A549 (cell line): Measurements from ENCODE around the gene PHACTR2.

Experiments
- BHLHE40 ChIP-seq: IDR thresholded peaks from 2 replicates; pipeline ENCODE4 v1.6.1; 2012; ENCODE audit warnings: low read depth, low read length, inconsistent platforms
- EP300 ChIP-seq, 2 experiments: fragments of >200 bp; sonication (Bioruptor Twin); formaldehyde crosslinking; IDR thresholded peaks; 2 replicates in 1 of 2; 3 replicates in 1 of 2; pipeline ENCODE4 v1.6.1; 2016 to 2017
- ESRRA ChIP-seq: fragments of 150-350 bp; IDR thresholded peaks from 2 replicates; pipeline ENCODE4 v1.6.1; 2014; ENCODE audit warnings: mild to moderate bottlenecking, low read length, borderline replicate concordance
- FOSL2 ChIP-seq, 2 experiments: fragments of 450-650 bp in 1 of 2; fragments of >200 bp in 1 of 2; sonication (Bioruptor Twin) in 1 of 2; formaldehyde crosslinking; IDR thresholded peaks; 2 replicates each; pipeline versions ENCODE4 v1.5.0 to v1.6.1; 2016 to 2020; ENCODE audit warnings: mild to moderate bottlenecking in 1 of 2, moderate library complexity in 1 of 2
- HDAC2 ChIP-seq: fragments of 200-600 bp; sonication (generic); IDR thresholded peaks from 2 replicates; pipeline ENCODE4 v1.6.1; 2016
- JUN ChIP-seq, 2 experiments: fragments of >200 bp; sonication (Bioruptor Twin); formaldehyde crosslinking; IDR thresholded peaks; 2 replicates in 1 of 2; 3 replicates in 1 of 2; pipeline ENCODE4 v1.6.1; 2016 to 2017
- JUNB ChIP-seq: fragments of >200 bp; sonication (Bioruptor Twin); formaldehyde crosslinking; IDR thresholded peaks from 2 replicates; pipeline ENCODE4 v1.6.1; 2016
- KDM5A ChIP-seq: fragments of 200-600 bp; sonication (generic); IDR thresholded peaks from 2 replicates; pipeline ENCODE4 v1.6.1; 2016; ENCODE audit warnings: antibody characterized with exemption, mild to moderate bottlenecking
- POLR2A ChIP-seq: IDR thresholded peaks from 2 replicates; pipeline ENCODE4 v1.6.1; 2012; ENCODE audit warnings: mild to moderate bottlenecking, low read length
- POLR2AphosphoS2 ChIP-seq: conservative IDR thresholded peaks from 2 replicates; pipeline ENCODE4 v1.6.1; 2012; ENCODE audit warnings: low read length, improper control_type of control experiment, inconsistent platforms
- TP53 ChIP-seq: fragments of 250-450 bp; sonication (Bioruptor Pico); IDR thresholded peaks from 2 replicates; pipeline ENCODE4 v1.5.0; 2021; ENCODE audit warnings: mild to moderate bottlenecking, moderate library complexity
- TF ChIP-seq, protein P1 (sequence below): fragments of 150-350 bp; IDR thresholded peaks from 2 replicates; pipeline ENCODE4 v1.6.1; 2014; ENCODE audit warnings: low read depth, mild to moderate bottlenecking, low read length
- TF ChIP-seq, protein P2 (sequence below): fragments of >200 bp; sonication (Bioruptor Twin); formaldehyde crosslinking; IDR thresholded peaks from 3 replicates; pipeline ENCODE4 v1.5.1; 2016
- TF ChIP-seq, protein P3 (sequence below): IDR thresholded peaks from 2 replicates; pipeline ENCODE4 v1.6.1; 2012

DNA sequence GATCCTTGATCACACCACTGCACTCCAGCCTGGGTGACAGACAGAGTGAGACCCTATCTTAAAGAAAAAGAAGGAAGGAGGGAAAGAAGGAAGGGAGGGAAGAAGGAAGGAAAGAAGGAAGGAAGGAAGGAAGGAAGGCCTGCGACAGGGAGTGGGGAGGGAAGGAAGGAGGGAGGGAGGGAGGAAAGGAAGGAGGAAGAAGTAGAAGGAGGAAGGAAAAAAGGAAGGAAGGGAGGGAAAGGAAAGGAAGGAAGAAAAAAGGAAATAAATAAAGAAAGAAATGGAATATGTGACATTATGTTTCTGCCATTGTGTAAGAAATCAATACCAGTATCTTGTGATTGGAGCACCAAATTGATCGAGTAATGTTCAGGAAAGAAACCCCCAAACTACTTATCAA lies 16.2 kb downstream of the PHACTR2 start:
- TF ChIP-seq HDAC2 (no peak), TP53 (CRISPR knock-in tag) (no peak), ESRRA (no peak), EP300 (IDR thresholded peaks at IDR 0.05) (no peak), BHLHE40 (no peak), POLR2A (no peak), JUNB (no peak), KDM5A (no peak), POLR2AphosphoS2 (no peak), FOSL2 (IDR thresholded peaks at IDR 0.05) (no peak), FOSL2 (CRISPR knock-in tag; IDR thresholded peaks at IDR 0.05) (no peak), JUN (IDR thresholded peaks at IDR 0.05) (no peak)
- TF ChIP-seq, protein P1, sequence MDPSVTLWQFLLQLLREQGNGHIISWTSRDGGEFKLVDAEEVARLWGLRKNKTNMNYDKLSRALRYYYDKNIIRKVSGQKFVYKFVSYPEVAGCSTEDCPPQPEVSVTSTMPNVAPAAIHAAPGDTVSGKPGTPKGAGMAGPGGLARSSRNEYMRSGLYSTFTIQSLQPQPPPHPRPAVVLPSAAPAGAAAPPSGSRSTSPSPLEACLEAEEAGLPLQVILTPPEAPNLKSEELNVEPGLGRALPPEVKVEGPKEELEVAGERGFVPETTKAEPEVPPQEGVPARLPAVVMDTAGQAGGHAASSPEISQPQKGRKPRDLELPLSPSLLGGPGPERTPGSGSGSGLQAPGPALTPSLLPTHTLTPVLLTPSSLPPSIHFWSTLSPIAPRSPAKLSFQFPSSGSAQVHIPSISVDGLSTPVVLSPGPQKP = no peak
- TF ChIP-seq, protein P2, sequence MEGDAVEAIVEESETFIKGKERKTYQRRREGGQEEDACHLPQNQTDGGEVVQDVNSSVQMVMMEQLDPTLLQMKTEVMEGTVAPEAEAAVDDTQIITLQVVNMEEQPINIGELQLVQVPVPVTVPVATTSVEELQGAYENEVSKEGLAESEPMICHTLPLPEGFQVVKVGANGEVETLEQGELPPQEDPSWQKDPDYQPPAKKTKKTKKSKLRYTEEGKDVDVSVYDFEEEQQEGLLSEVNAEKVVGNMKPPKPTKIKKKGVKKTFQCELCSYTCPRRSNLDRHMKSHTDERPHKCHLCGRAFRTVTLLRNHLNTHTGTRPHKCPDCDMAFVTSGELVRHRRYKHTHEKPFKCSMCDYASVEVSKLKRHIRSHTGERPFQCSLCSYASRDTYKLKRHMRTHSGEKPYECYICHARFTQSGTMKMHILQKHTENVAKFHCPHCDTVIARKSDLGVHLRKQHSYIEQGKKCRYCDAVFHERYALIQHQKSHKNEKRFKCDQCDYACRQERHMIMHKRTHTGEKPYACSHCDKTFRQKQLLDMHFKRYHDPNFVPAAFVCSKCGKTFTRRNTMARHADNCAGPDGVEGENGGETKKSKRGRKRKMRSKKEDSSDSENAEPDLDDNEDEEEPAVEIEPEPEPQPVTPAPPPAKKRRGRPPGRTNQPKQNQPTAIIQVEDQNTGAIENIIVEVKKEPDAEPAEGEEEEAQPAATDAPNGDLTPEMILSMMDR = no peak
- TF ChIP-seq, protein P3, sequence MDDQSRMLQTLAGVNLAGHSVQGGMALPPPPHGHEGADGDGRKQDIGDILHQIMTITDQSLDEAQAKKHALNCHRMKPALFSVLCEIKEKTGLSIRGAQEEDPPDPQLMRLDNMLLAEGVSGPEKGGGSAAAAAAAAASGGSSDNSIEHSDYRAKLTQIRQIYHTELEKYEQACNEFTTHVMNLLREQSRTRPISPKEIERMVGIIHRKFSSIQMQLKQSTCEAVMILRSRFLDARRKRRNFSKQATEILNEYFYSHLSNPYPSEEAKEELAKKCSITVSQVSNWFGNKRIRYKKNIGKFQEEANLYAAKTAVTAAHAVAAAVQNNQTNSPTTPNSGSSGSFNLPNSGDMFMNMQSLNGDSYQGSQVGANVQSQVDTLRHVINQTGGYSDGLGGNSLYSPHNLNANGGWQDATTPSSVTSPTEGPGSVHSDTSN = no peak
